GM12878 (cell line): Measurements from ENCODE around the gene GINS1. TPM values are rescaled to one million over a fixed set of nuclear protein-coding genes. Genes with fewer than 3 reads are reported as not detected.
"Not testable (repeated sequence)": the region's sequence is repeated elsewhere in the genome, so short reads cannot be mapped to it uniquely, and the experiment has no call there.

Experiments used
- ATAC-seq: fragments of 200-7000 bp; cut with Tn5 transposase; 3 replicates; pipeline ENCODE4 v1.9.1; 2020; ENCODE audit warnings: mild to moderate bottlenecking, moderate library complexity
- BruUV-seq: library from RNA; stranded (reverse); fragments of 400-500 nt; replicated peaks from 2 replicates; lab custom pipeline; 2021; lab: Mats Ljungman, UMichigan
- CTCF ChIA-PET: fragments of 300-600 bp; sonication (Branson Sonifier 250); formaldehyde crosslinking; extraction: SDS; loops from one replicate; lab custom pipeline; 2021; ENCODE audit warnings: inconsistent platforms; lab: Yijun Ruan, JAX
- POLR2A ChIA-PET: fragments of 350-600 bp; formaldehyde crosslinking; extraction: SDS; loops from one replicate; lab custom pipeline; 2021; ENCODE audit warnings: inconsistent platforms; lab: Charles Lee
- RAD21 ChIA-PET: fragments of 300-600 bp; sonication (Branson Sonifier 250); formaldehyde crosslinking; loops from one replicate; lab custom pipeline; 2023; ENCODE audit warnings: antibody characterized with exemption; ENCODE audit not compliant: unreplicated experiment; lab: Charles Lee
- SMC1A ChIA-PET: fragments of 300-600 bp; sonication (Branson Sonifier 250); formaldehyde crosslinking; loops from one replicate; lab custom pipeline; 2023; ENCODE audit not compliant: unreplicated experiment, uncharacterized antibody; lab: Charles Lee
- DNase-seq: peaks from one replicate; pipeline ENCODE4 v3.0.0-alpha.2; 2011; ENCODE audit warnings: low read depth, low spot score
- FAIRE-seq: peaks from 3 replicates; lab custom pipeline; 2011; peaks lifted over from hg19 to GRCh38; lab: Jason Lieb, UNC
- H2AFZ ChIP-seq: 2 replicates; pipeline ENCODE4 v1.6.0; 2011; ENCODE audit warnings: low read depth, low read length, control low read depth; ENCODE audit not compliant: control insufficient read depth
- H3K27ac ChIP-seq: 2 replicates; pipeline ENCODE4 v1.5.1; 2011; ENCODE audit warnings: control low read depth; ENCODE audit not compliant: control insufficient read depth, insufficient read depth
- H3K27me3 ChIP-seq, 2 experiments: replicated peaks in 1 of 2; 2 replicates each; pipeline versions ENCODE4 v1.6.0 to v1.6.1; 2011; ENCODE audit warnings: low read length in 1 of 2; ENCODE audit not compliant: control insufficient read depth in 2 of 2, insufficient read depth in 2 of 2
- H3K36me3 ChIP-seq, 2 experiments: 2 replicates each; pipeline ENCODE4 v1.5.1; 2011; ENCODE audit warnings: low read length in 1 of 2; ENCODE audit not compliant: control insufficient read depth in 2 of 2, insufficient read depth in 2 of 2
- H3K4me1 ChIP-seq: 2 replicates; pipeline ENCODE4 v1.6.1; 2011; ENCODE audit warnings: mild to moderate bottlenecking, low read length, moderate library complexity, mixed read lengths; ENCODE audit not compliant: control insufficient read depth, insufficient read depth
- H3K4me2 ChIP-seq: 2 replicates; pipeline ENCODE4 v1.6.0; 2011; ENCODE audit warnings: control low read depth; ENCODE audit not compliant: control insufficient read depth, insufficient read depth
- H3K4me3 ChIP-seq: fragments of 200-600 bp; sonication (generic); 2 replicates; pipeline ENCODE4 v1.5.1; 2016
- H3K79me2 ChIP-seq: 2 replicates; pipeline ENCODE4 v1.6.0; 2011; ENCODE audit warnings: low read length; ENCODE audit not compliant: control insufficient read depth, insufficient read depth
- H3K9ac ChIP-seq: 2 replicates; pipeline ENCODE4 v1.8.0; 2011; ENCODE audit warnings: low read length, control low read depth, mixed read lengths; ENCODE audit not compliant: control insufficient read depth, insufficient read depth
- H3K9me3 ChIP-seq: replicated peaks from 3 replicates; pipeline ENCODE4 v1.5.1; 2011; ENCODE audit warnings: mild to moderate bottlenecking, low read length; ENCODE audit not compliant: control insufficient read depth, insufficient read depth
- H4K20me1 ChIP-seq: 2 replicates; pipeline ENCODE4 v1.6.0; 2011; ENCODE audit not compliant: control insufficient read depth, insufficient read depth
- ATF7 ChIP-seq: fragments of 450-650 bp; IDR thresholded peaks from 2 replicates; pipeline ENCODE4 v1.6.1; 2016; ENCODE audit warnings: low read depth, mild to moderate bottlenecking
- CEBPB ChIP-seq, 2 experiments: fragments of 150-350 bp in 1 of 2; IDR thresholded peaks; 2 replicates each; pipeline ENCODE4 v1.6.1; 2012 to 2014; ENCODE audit warnings: low read depth in 2 of 2, low read length in 2 of 2, borderline replicate concordance in 1 of 2, inconsistent platforms in 1 of 2
- EGR1 ChIP-seq, 2 experiments: IDR thresholded peaks; 1 replicate in 1 of 2; 2 replicates in 1 of 2; pipeline ENCODE4 v1.6.1; 2011 to 2012; ENCODE audit warnings: low read depth in 2 of 2, low read length in 2 of 2, borderline replicate concordance in 1 of 2, mild to moderate bottlenecking in 1 of 2, moderate library complexity in 1 of 2
- ELK1 ChIP-seq: IDR thresholded peaks from 2 replicates; pipeline ENCODE4 v1.6.1; 2012; ENCODE audit warnings: low read depth, low read length, improper control_type of control experiment
- HCFC1 ChIP-seq: fragments of 150-350 bp; IDR thresholded peaks from 2 replicates; pipeline ENCODE4 v1.6.1; 2014; ENCODE audit warnings: low read length
- MAX ChIP-seq: IDR thresholded peaks from 2 replicates; pipeline ENCODE4 v1.6.1; 2012; ENCODE audit warnings: low read depth, low read length, improper control_type of control experiment
- YY1 ChIP-seq: IDR thresholded peaks from 2 replicates; pipeline ENCODE4 v1.6.1; 2011; ENCODE audit warnings: low read depth, mild to moderate bottlenecking, low read length
- ZNF384 ChIP-seq: IDR thresholded peaks from 2 replicates; pipeline ENCODE4 v1.6.1; 2012; ENCODE audit warnings: low read depth, mild to moderate bottlenecking, low read length, improper control_type of control experiment, borderline replicate concordance
- WGBS: methylation state at CpG from one replicate; pipeline ENCODE4 v1.1.6; 2016; ENCODE audit warnings: low lambda C conversion rate; ENCODE audit not compliant: insufficient replicate concordance, insufficient coverage; ENCODE audit errors: missing lambda C conversion rate; 5-methylcytosine and 5-hydroxymethylcytosine counted together
- in situ Hi-C: fragments of 300-500 bp; cut with MboI; formaldehyde crosslinking; loops from 9 replicates; pipeline ENCODE4 v1.14.3; 2018; ENCODE audit warnings: mixed read lengths
- intact Hi-C: fragments of 100-400 bp; cut with micrococcal nuclease; formaldehyde crosslinking; loops from one replicate; pipeline ENCODE4 v1.14.2; 2022; ENCODE audit not compliant: unreplicated experiment
- polyA plus RNA-seq, 11 experiments: library from polyadenylated mRNA; depleted of rRNA in 4 of 11; unstranded in 6 of 11; stranded (reverse) in 5 of 11; fragments of >200 nt; fragmentation: Nextera tagmentation in 4 of 11; fragmentation: Illumina TruSeq in 1 of 11; extraction: Ambion mirVana in 4 of 11; extraction: Trizol in 1 of 11; gene quantifications; 1 replicate in 1 of 11; 2 replicates in 10 of 11; pipeline versions ENCODE4 v1.2.1 to v1.2.3, GENCODE V29; 2011 to 2016; ENCODE audit warnings: inconsistent platforms in 2 of 11, missing spikeins in 2 of 11, low read depth in 1 of 11
- total RNA-seq, 4 experiments: library from RNA; depleted of rRNA in 3 of 4; stranded (reverse); fragments of >200 nt in 3 of 4; fragmentation: Illumina TruSeq in 1 of 4; extraction: Trizol in 1 of 4; gene quantifications; 2 replicates each; pipeline versions ENCODE4 v1.2.1 to v1.2.3, GENCODE V29; 2013 to 2021

Gene GINS1
- total and polyA plus RNA-seq, 10 of the 15 experiments (the other 5 are each of a cell fraction or from before 2014, with no cell fraction given), result 13.0 to 44.6 (median 30.3) TPM

- H3K36me3 ChIP-seq, result no peaks in the 10 kb centered on the region
- no peaks in the 10 kb centered on the region for H3K4me1 ChIP-seq
- RAD21 ChIA-PET, result no interaction called here
- WGBS, result 51% methylated on average over 7 of the region's 7 CpGs
- CTCF ChIA-PET, result interaction anchor here (0.6 kb wide), 1 partner anchor 151 kb away, joined by 3 read pairs; no protein-coding TSS in a partner anchor
- H3K9me3 ChIP-seq, result no peaks in the 10 kb centered on the region
- no peaks in the 10 kb centered on the region for H4K20me1 ChIP-seq
- no peaks in the 10 kb centered on the region; a peak in 1 of 4 replicates for H3K27me3 ChIP-seq
- FAIRE-seq (no peak), ATAC-seq (no peak)
- H2AFZ ChIP-seq, result no peak overlapping the region
- intact Hi-C loops (no loop called here), in situ Hi-C loops (no loop called here)
- no peak overlapping the region for H3K27ac ChIP-seq
- SMC1A ChIA-PET, result interaction anchor here (1.3 kb wide), 1 partner anchor 12 kb away, joined by 4 read pairs; no protein-coding TSS in a partner anchor
- no peak overlapping the region for H3K4me3 ChIP-seq
- H3K9ac ChIP-seq, result no peak overlapping the region
- BruUV-seq, result no TSS peak
- H3K4me2 ChIP-seq, result no peak overlapping the region
- TF ChIP-seq MAX, result no peak
- TF ChIP-seq ZNF384, result no peak
- TF ChIP-seq HCFC1, result no peak
- TF ChIP-seq ATF7, result no peak
- no peak for TF ChIP-seq ELK1
- TF ChIP-seq YY1, result no peak
- TF ChIP-seq EGR1 (IDR thresholded peaks at IDR 0.05; ENCODE audit: borderline replicate concordance in 1 of 2, low read depth in 2 of 2, low read length in 2 of 2), result no peak
- no peak for TF ChIP-seq CEBPB (IDR thresholded peaks at IDR 0.05; ENCODE audit: borderline replicate concordance in 1 of 2, low read depth in 2 of 2, low read length in 2 of 2)
- TF ChIP-seq, all 136 proteins: peak for 0
- H3K79me2 ChIP-seq, result no peaks in the 10 kb centered on the region
- POLR2A ChIA-PET, result no interaction called here
- no peak for DNase-seq
Measured at GRCh38 chr20:25471020-25471419, 63.5 kb downstream of the GINS1 start.

GRCh38 chr20:25473297-25473696 lies 65.8 kb downstream of the GINS1 start:
- in situ Hi-C loops, H3K27ac ChIP-seq, FAIRE-seq, H4K20me1 ChIP-seq, DNase-seq, intact Hi-C loops, H3K4me2 ChIP-seq, H3K9me3 ChIP-seq, H3K4me1 ChIP-seq, POLR2A ChIA-PET, H3K27me3 ChIP-seq, RAD21 ChIA-PET, H3K36me3 ChIP-seq, H3K79me2 ChIP-seq, ATAC-seq, SMC1A ChIA-PET, H3K4me3 ChIP-seq, BruUV-seq, H2AFZ ChIP-seq, H3K9ac ChIP-seq, CTCF ChIA-PET: not testable (repeated sequence)
- WGBS, result 45% methylated on average over 2 of the region's 2 CpGs
